Naive thymus-derived CD4-positive, alpha-beta T cell (primary cell): Measurements from ENCODE around the gene SLC7A7. TPM values are rescaled to one million over a fixed set of nuclear protein-coding genes. Genes with fewer than 3 reads are reported as not detected.
A peak's percentile ranks its signal among the peaks of the same experiment; 100 is the strongest.
"Not testable (repeated sequence)": the region's sequence is repeated elsewhere in the genome, so short reads cannot be mapped to it uniquely, and the experiment has no call there.

Source experiments
- ATAC-seq: fragments of 150-1000 bp; cut with Tn5 transposase; 2 replicates; pipeline ENCODE4 v1.10.0; 2021; ENCODE audit warnings: mild to moderate bottlenecking, moderate library complexity
- CTCF ChIA-PET: fragments of 350-600 bp; sonication (Branson Sonifier 250); formaldehyde crosslinking; loops from one replicate; lab custom pipeline; 2021; ENCODE audit warnings: antibody characterized with exemption; lab: Charles Lee
- POLR2A ChIA-PET: fragments of 350-600 bp; sonication (Branson Sonifier 250); formaldehyde crosslinking; loops from one replicate; lab custom pipeline; 2021; ENCODE audit warnings: antibody characterized with exemption, inconsistent platforms; lab: Charles Lee
- DNase-seq, 9 donors: peaks; one replicate each; pipeline versions ENCODE4 v3.0.0 to v3.0.0-alpha.2; 2020 to 2022; ENCODE audit warnings: mixed read lengths in 1 of 9
- H3K27ac ChIP-seq: one replicate; pipeline ENCODE4 v1.7.0; 2013; ENCODE audit warnings: mild to moderate bottlenecking, low read depth, low read length, moderate library complexity
- H3K27me3 ChIP-seq, 2 donors: one replicate each; pipeline ENCODE4 v1.7.0; 2013; ENCODE audit warnings: low read length in 2 of 2, mild to moderate bottlenecking in 2 of 2, moderate library complexity in 2 of 2; ENCODE audit not compliant: control insufficient read depth in 2 of 2, insufficient read depth in 2 of 2
- H3K36me3 ChIP-seq, 3 experiments: 1 replicate in 2 of 3; 2 replicates in 1 of 3; pipeline ENCODE4 v1.7.0; 2013; ENCODE audit warnings: low read length in 3 of 3, mild to moderate bottlenecking in 3 of 3, moderate library complexity in 1 of 3; ENCODE audit not compliant: insufficient read depth in 3 of 3, control insufficient read depth in 2 of 3
- H3K4me1 ChIP-seq, 2 donors: one replicate each; pipeline ENCODE4 v1.7.0; 2013; ENCODE audit warnings: low read length in 2 of 2, mild to moderate bottlenecking in 2 of 2, moderate library complexity in 1 of 2; ENCODE audit not compliant: control insufficient read depth in 2 of 2, insufficient read depth in 2 of 2
- H3K4me3 ChIP-seq: 2 replicates; pipeline ENCODE4 v1.7.0; 2013; ENCODE audit warnings: mild to moderate bottlenecking, low read length
- H3K9me3 ChIP-seq, 3 experiments: 1 replicate in 2 of 3; 2 replicates in 1 of 3; pipeline ENCODE4 v1.7.0; 2013; ENCODE audit warnings: low read length in 3 of 3; ENCODE audit not compliant: control insufficient read depth in 2 of 3
- H3K27ac Mint-ChIP-seq, 9 donors: one replicate each; pipeline ENCODE4 v1.8.0; 2020 to 2022; ENCODE audit warnings: mixed read lengths in 9 of 9, mild to moderate bottlenecking in 8 of 9, moderate library complexity in 5 of 9, inconsistent platforms in 2 of 9
- H3K27me3 Mint-ChIP-seq, 5 donors: one replicate each; pipeline ENCODE4 v1.8.0; 2021 to 2022; ENCODE audit warnings: mixed read lengths in 5 of 5, mild to moderate bottlenecking in 1 of 5
- H3K36me3 Mint-ChIP-seq, 5 donors: one replicate each; pipeline ENCODE4 v1.8.0; 2020 to 2022; ENCODE audit warnings: mixed read lengths in 5 of 5, mild to moderate bottlenecking in 3 of 5, inconsistent platforms in 1 of 5
- H3K4me1 Mint-ChIP-seq, 7 donors: one replicate each; pipeline ENCODE4 v1.8.0; 2020 to 2022; ENCODE audit warnings: mixed read lengths in 7 of 7, mild to moderate bottlenecking in 3 of 7, inconsistent platforms in 1 of 7
- H3K4me3 Mint-ChIP-seq, 10 donors: one replicate each; pipeline ENCODE4 v1.8.0; 2020 to 2022; ENCODE audit warnings: mild to moderate bottlenecking in 10 of 10, mixed read lengths in 10 of 10, moderate library complexity in 6 of 10, inconsistent platforms in 2 of 10
- H3K9me3 Mint-ChIP-seq, 11 donors: one replicate each; pipeline ENCODE4 v1.8.0; 2020 to 2022; ENCODE audit warnings: mixed read lengths in 11 of 11, mild to moderate bottlenecking in 4 of 11, inconsistent platforms in 1 of 11, moderate library complexity in 1 of 11
- intact Hi-C, 2 donors: fragments of 100-400 bp; cut with micrococcal nuclease; formaldehyde crosslinking; loops; one replicate each; pipeline ENCODE4 v1.15.1; 2023
- polyA plus RNA-seq, 2 donors: library from polyadenylated mRNA; unstranded; fragments of 300-500 nt; fragmentation: Illumina TruSeq; gene quantifications; one replicate each; pipeline ENCODE4 v1.2.3, GENCODE V29; 2021
- total RNA-seq, 6 experiments: library from RNA in 5 of 6; stranded (reverse) in 5 of 6; gene quantifications; 1 replicate in 5 of 6; 2 replicates in 1 of 6; pipeline ENCODE4 v1.2.3 and lab custom pipeline; 2021 to 2026

The SLC7A7 gene
- total and polyA plus RNA-seq, 7 experiments from 2014 or later: 1.1 to 71.1 (median 1.8) TPM

DNA sequence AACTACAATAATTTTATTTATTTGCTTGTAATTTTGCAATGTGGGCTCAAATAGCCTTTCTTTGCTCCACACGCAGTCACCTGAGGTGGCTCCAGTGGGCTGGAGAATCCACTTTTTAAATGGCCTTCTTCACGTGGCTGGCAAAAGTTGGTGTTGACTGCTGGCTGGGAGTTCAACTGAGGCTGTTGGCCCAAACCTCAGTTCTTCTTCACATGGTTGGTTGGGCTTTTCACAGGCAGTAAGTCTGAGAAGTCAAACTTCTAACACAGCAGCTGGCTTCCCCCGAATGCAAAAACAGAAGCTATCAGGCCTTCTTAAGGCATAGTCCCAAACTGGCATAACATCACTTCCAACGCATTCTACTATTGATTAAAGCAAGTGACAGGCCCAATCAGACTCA lies 50.9 kb downstream of the SLC7A7 start:
- POLR2A ChIA-PET: no interaction called here
- peaks cover 21 to 39% (median 38%) of the 10 kb centered on the region in 7 donors for H3K4me1 Mint-ChIP-seq
- ATAC-seq (no peak), DNase-seq (no peak)
- no peaks in the 10 kb centered on the region for H3K27me3 Mint-ChIP-seq
- CTCF ChIA-PET: no interaction called here
- no peak overlapping the region for H3K27ac Mint-ChIP-seq
- Histone ChIP-seq H3K9me3 (no peaks in the 10 kb centered on the region), H3K36me3 (peaks cover 0 to 21% (median 3%) of the 10 kb centered on the region in 3 experiments), H3K27me3 (no peaks in the 10 kb centered on the region), H3K27ac (no peak overlapping the region), H3K4me3 (no peak overlapping the region), H3K4me1 (peaks cover 18 to 24% of the 10 kb centered on the region in 2 donors)
- intact Hi-C loops: no loop called here
- H3K4me3 Mint-ChIP-seq: no peak overlapping the region
- H3K36me3 Mint-ChIP-seq: peaks cover 14 to 43% (median 40%) of the 10 kb centered on the region in 5 donors
- H3K9me3 Mint-ChIP-seq: peaks cover 0 to 27% (median 8%) of the 10 kb centered on the region in 11 donors

DNA sequence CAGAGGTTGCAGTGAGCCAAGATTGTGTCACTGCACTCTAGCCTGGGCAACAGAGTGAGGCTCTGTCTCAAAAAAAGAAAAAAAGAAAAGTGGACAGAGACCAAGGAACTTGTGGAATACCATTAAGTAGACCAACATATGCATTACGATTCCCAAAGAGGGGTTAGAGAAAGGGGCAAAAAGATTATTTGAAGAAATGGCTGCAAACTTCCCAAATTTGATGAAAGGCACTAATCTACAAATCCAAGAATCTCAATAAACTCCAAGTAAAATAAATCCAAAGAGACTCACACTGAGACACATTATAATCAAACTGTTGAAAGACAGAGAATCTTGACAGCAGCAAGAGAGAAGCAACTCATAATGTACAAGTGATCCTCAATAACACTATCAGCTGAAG lies 53.5 kb downstream of the SLC7A7 start:
- ATAC-seq (no peak), DNase-seq (no peak)
- Histone ChIP-seq H3K27ac (no peak overlapping the region), H3K9me3 (no peaks in the 10 kb centered on the region), H3K27me3 (no peaks in the 10 kb centered on the region), H3K36me3 (peaks cover 0 to 3% (median 0%) of the 10 kb centered on the region in 3 experiments), H3K4me1 (peaks cover 6 to 8% of the 10 kb centered on the region in 2 donors), H3K4me3 (no peak overlapping the region)
- POLR2A ChIA-PET: interaction anchor here (0.7 kb wide), 1 partner anchor 157 kb away, joined by 3 read pairs; no protein-coding TSS in a partner anchor
- Mint-ChIP-seq H3K36me3 (peaks cover 10 to 42% (median 34%) of the 10 kb centered on the region in 5 donors), H3K4me1 (peaks cover 2 to 16% (median 14%) of the 10 kb centered on the region in 7 donors), H3K4me3 (no peak overlapping the region), H3K27me3 (no peaks in the 10 kb centered on the region), H3K27ac (no peak overlapping the region), H3K9me3 (peaks cover 0 to 27% (median 8%) of the 10 kb centered on the region in 11 donors)
- intact Hi-C loops: no loop called here
- CTCF ChIA-PET: no interaction called here

DNA sequence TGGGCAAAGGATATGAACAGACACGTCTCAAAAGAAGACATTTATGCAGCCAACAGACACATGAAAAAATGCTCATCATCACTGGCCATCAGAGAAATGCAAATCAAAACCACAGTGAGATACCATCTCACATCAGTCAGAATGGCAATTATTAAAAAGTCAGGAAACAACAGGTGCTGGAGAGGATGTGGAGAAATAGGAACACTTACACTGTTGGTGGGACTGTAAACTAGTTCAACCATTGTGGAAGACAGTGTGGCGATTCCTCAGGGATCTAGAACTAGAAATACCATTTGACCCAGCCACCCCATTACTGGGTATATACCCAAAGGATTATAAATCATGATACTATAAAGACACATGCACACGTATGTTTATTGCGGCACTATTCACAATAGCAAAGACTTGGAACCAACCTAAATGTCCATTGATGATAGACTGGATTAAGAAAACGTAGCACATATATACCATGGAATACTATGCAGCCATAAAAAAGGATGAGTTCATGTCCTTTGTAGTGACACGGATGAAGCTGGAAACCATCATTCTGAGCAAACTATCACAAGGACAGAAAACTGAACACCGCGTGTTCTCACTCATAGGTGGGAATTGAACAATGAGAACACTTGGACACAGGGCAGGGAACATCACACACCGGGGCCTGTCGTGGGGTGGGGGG lies 57.1 kb downstream of the SLC7A7 start:
- CTCF ChIA-PET, H3K9me3 ChIP-seq, H3K27ac Mint-ChIP-seq, intact Hi-C loops, ATAC-seq, H3K4me3 Mint-ChIP-seq, H3K4me3 ChIP-seq, H3K4me1 Mint-ChIP-seq, H3K36me3 ChIP-seq, DNase-seq, H3K27me3 ChIP-seq, H3K27ac ChIP-seq, POLR2A ChIA-PET, H3K4me1 ChIP-seq: not testable (repeated sequence)
- peaks cover 0 to 11% (median 9%) of the 10 kb centered on the region in 5 donors for H3K27me3 Mint-ChIP-seq
- peaks cover 10 to 39% (median 31%) of the 10 kb centered on the region in 5 donors for H3K36me3 Mint-ChIP-seq
- peaks cover 0 to 27% (median 7%) of the 10 kb centered on the region in 11 donors for H3K9me3 Mint-ChIP-seq

GRCh38 chr14:22753586-22753985 lies 61.6 kb downstream of the SLC7A7 start:
- no peak for ATAC-seq
- H3K4me1 ChIP-seq: no peaks in the 10 kb centered on the region

GRCh38 chr14:22752422-22752821 lies 62.8 kb downstream of the SLC7A7 start:
- Histone ChIP-seq H3K4me3 (no peak overlapping the region), H3K27me3 (no peaks in the 10 kb centered on the region), H3K36me3 (no peaks in the 10 kb centered on the region), H3K4me1 (no peaks in the 10 kb centered on the region), H3K27ac (no peak overlapping the region), H3K9me3 (no peaks in the 10 kb centered on the region)
- H3K27ac Mint-ChIP-seq: no peak overlapping the region
- peaks cover 0 to 13% (median 0%) of the 10 kb centered on the region in 5 donors for H3K36me3 Mint-ChIP-seq
- H3K9me3 Mint-ChIP-seq: peaks cover 0 to 2% (median 0%) of the 10 kb centered on the region in 11 donors
- ATAC-seq (no peak), DNase-seq (no peak)
- peaks cover 16 to 34% (median 26%) of the 10 kb centered on the region in 5 donors for H3K27me3 Mint-ChIP-seq
- intact Hi-C loops: no loop called here
- peak overlapping the region in 1 of 10 donors; percentile 14 for H3K4me3 Mint-ChIP-seq
- H3K4me1 Mint-ChIP-seq: peaks cover 3 to 18% (median 13%) of the 10 kb centered on the region in 7 donors
- CTCF ChIA-PET: interaction anchor here (1.2 kb wide), 1 partner anchor 14 kb away, joined by 3 read pairs; the partner anchor contains the start of gene OXA1L
- POLR2A ChIA-PET: no interaction called here

More at GRCh38 chr14:22753586-22753985, 61.6 kb downstream of the SLC7A7 start:
- ChIA-PET POLR2A (no interaction called here), CTCF (no interaction called here)
- no peaks in the 10 kb centered on the region for H3K27me3 ChIP-seq
- no peak for DNase-seq
- no peaks in the 10 kb centered on the region for H3K9me3 ChIP-seq
- H3K4me1 Mint-ChIP-seq: peaks cover 3 to 12% (median 7%) of the 10 kb centered on the region in 7 donors
- H3K27ac Mint-ChIP-seq: no peak overlapping the region
- H3K36me3 Mint-ChIP-seq: peaks cover 0 to 13% (median 6%) of the 10 kb centered on the region in 5 donors
- no peak overlapping the region for H3K4me3 ChIP-seq
- H3K27me3 Mint-ChIP-seq: peaks cover 11 to 28% (median 23%) of the 10 kb centered on the region in 5 donors
- intact Hi-C loops: no loop called here
- no peak overlapping the region for H3K4me3 Mint-ChIP-seq
- peaks cover 0 to 2% (median 0%) of the 10 kb centered on the region in 11 donors for H3K9me3 Mint-ChIP-seq
- no peaks in the 10 kb centered on the region for H3K36me3 ChIP-seq
- H3K27ac ChIP-seq: no peak overlapping the region

DNA sequence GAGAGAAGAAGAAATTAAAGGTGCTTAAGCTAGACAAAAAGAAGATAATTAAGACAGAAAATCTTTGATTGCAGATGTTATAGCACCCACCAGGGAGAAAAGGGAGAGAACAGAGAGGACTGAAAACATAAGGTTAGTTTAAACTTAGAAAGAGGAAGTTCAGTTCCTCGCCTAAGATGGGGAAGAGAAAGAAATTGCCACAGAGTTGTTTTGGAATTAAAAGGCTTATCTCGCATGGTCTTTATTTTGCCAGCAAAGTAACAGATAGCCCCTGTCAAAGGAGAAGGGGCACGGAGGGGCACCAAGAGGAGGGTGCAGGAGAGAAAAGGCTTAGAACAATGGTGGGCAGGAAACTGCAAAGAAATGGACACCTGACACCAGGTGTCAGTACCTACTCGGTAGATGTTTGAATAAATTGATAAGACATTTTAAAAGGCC lies 66.6 kb downstream of the SLC7A7 start:
- DNase-seq (peak in 1 of 9 donors; percentile 11), ATAC-seq (no peak)
- POLR2A ChIA-PET: interaction anchor here (0.8 kb wide), 1 partner anchor 46 kb away, joined by 3 read pairs; no protein-coding TSS in a partner anchor
- H3K4me3 ChIP-seq: no peak overlapping the region
- Mint-ChIP-seq H3K27me3 (peaks cover 16 to 34% (median 20%) of the 10 kb centered on the region in 5 donors), H3K4me3 (peak overlapping the region in 1 of 10 donors; percentile 29), H3K36me3 (peaks cover 0 to 6% (median 0%) of the 10 kb centered on the region in 5 donors), H3K27ac (peak overlapping the region in 4 of 9 donors; percentile 26 to 60 (median 34)), H3K9me3 (peaks cover 0 to 2% (median 0%) of the 10 kb centered on the region in 11 donors), H3K4me1 (peaks cover 3 to 18% (median 13%) of the 10 kb centered on the region in 7 donors)
- intact Hi-C loops: no loop called here
- H3K36me3 ChIP-seq: no peaks in the 10 kb centered on the region
- CTCF ChIA-PET: interaction anchor here (0.6 kb wide), 1 partner anchor 76 kb away, joined by 4 read pairs; no protein-coding TSS in a partner anchor
- H3K27me3 ChIP-seq: no peaks in the 10 kb centered on the region
- H3K9me3 ChIP-seq: no peaks in the 10 kb centered on the region
- no peak overlapping the region for H3K27ac ChIP-seq
- no peaks in the 10 kb centered on the region for H3K4me1 ChIP-seq
